PC-9 (cell line): ENCODE measurements around the gene DNAJB8.

Experiments
- CTCF ChIP-seq: fragments of 200-600 bp; sonication (generic); conservative IDR thresholded peaks from 2 replicates; pipeline ENCODE4 v1.6.1; 2017; ENCODE audit warnings: mixed run types, antibody characterized with exemption, mild to moderate bottlenecking, moderate library complexity
- EZH2 ChIP-seq: fragments of 200-600 bp; sonication (generic); IDR thresholded peaks from 2 replicates; pipeline ENCODE4 v1.8.0; 2017; ENCODE audit warnings: antibody characterized with exemption, low read depth

- TF ChIP-seq EZH2 (no peak), CTCF (no peak)
Observed at GRCh38 chr3:128446821-128447220, 19.9 kb downstream of the DNAJB8 start.
